ENCODE results near the gene TBX1.
A peak's percentile ranks its signal among the peaks of the same experiment; 100 is the strongest.

DNA sequence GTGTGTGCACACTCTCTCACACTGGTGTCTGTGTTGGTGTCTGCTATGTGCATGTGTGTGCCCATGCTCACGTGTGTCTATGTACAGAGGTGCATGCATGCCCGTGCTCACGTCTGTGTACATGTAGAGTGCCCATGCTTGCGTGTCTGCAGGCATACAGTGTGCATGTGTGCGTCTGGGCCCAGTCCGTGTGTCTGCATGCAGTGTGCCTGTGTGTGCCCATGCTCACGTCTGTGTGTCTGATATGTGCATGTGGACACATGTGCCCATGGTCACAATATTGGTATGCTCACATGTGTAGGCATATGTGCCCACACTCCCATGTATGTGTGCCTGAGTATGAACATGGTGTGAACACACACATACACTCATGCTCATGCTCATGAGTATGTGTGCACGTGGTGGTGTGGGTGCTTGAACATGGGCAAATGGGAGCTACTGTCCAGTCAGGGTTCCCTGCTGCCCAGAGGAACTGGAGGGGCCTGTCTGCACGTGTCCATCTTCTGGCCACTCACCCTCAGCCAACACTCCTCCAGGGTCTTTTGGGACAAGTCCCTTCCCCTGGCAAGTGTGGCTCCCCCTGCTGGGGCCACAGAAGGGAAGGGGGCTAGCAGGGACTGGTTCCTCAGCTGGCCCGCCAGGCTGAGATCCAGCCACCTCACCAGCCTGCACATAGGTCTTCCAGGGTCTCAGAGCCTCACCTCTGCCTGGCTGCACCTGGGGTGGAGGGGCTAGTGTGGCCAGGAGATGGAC is 7.3 kb upstream of the TBX1 start:
- TF ChIP-seq, protein P1, sequence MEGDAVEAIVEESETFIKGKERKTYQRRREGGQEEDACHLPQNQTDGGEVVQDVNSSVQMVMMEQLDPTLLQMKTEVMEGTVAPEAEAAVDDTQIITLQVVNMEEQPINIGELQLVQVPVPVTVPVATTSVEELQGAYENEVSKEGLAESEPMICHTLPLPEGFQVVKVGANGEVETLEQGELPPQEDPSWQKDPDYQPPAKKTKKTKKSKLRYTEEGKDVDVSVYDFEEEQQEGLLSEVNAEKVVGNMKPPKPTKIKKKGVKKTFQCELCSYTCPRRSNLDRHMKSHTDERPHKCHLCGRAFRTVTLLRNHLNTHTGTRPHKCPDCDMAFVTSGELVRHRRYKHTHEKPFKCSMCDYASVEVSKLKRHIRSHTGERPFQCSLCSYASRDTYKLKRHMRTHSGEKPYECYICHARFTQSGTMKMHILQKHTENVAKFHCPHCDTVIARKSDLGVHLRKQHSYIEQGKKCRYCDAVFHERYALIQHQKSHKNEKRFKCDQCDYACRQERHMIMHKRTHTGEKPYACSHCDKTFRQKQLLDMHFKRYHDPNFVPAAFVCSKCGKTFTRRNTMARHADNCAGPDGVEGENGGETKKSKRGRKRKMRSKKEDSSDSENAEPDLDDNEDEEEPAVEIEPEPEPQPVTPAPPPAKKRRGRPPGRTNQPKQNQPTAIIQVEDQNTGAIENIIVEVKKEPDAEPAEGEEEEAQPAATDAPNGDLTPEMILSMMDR (optimal IDR thresholded peaks at IDR 0.05 in 1 of 3, IDR thresholded peaks at IDR 0.05 in 1 of 3, conservative IDR thresholded peaks at IDR 0.05 in 1 of 3; ENCODE audit: extremely low read depth in 1 of 3, insufficient read depth in 2 of 3, low read length in 3 of 3) = peak in 1 of 3 experiments; percentile 14
- TF ChIP-seq EZH2 (IDR thresholded peaks at IDR 0.05; ENCODE audit: low read length) = no peak

Measured in keratinocyte (primary cell).